ENCODE data around the gene TMIGD2.
"Not testable (repeated sequence)": the region's sequence is repeated elsewhere in the genome, so short reads cannot be mapped to it uniquely, and the experiment has no call there.

TMIGD2 gene

DNA sequence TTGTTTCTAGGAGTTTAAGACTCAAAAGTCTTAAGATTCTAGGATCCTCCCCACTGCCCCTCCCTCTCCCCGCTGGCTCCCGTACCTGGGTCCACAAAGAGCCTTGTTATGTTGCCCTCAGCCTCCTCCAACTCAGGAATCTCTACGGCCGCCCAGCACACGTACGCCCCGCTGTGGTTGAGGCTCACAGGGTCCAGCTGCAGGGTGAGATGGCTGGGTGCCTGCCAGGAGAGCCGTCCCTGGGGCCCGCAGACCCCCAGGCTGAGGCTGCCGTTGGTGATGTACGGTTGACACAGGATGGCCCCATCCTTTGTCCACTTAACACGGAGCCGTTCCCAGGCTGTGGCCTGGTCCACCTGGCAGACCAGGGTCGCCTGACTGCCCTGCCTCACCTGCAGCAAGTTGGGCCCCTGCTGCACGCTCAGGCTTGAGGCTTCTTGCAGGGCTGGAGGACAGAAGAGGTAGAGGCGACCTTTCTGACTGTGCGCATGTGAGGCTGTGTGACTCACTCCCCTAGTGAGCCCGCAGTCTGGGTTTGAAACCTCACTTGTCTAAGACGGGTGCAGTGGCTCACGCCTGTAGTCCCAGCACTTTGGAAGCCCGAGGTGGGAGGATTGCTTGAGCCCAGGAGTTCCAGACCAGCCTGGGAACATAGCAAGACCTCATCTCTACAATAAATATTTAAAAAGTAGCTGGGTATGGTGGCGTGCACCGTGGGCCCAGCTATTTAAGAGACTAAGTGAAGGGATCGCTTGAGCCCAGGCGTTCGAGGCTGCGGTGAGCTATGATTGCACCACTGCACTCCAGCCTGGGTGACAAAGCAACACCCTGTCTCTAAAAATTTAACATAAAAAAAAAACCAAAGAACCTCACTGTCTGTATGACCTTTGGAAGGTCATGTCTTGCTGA, 4.0 kb downstream of the TMIGD2 start:
- in situ Hi-C loops (cut with HindIII; ENCODE audit: low sequenced_read_pairs): no loop called here

DNA sequence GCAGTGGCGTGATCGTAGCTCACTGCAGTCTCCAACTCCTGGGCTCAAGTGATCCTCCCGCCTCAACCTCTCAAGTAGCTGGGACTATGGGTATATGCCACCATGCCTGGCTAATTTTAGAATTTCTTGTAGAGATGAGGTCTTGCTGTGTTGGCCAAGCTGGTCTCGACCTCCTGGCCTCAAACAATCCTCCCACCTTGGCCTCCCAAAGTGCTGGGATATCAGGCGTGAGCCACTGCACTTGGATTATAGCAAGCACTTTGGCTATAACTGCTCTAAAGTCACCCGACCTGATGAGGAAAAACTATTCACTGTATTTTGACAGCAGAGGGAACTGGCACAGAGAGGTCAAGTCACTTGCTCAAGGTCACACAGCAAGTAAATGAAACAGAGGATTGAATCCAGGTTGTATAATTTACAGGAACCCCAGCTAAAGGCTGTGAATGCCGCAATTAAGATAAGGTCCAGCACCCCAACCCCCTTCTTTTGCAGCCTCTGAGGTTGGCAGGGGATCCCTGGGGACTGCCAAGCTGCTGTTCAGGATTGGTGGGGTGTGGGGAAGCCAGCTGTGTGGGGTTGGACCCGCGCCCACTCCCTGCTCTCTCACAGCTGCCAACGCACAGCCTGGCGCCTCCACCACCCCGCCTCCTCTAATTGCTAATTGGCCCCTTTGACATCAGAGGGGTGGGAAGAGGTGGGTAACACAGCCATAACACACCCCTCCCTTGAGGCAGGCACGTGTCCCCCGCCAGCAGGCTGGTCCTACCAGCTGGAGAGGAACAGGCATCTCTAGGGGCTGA, 6.0 kb downstream of the TMIGD2 start:
- in situ Hi-C loops (cut with HindIII; ENCODE audit: low sequenced_read_pairs): no loop called here

GRCh38 chr19:4294389-4294788, 7.8 kb downstream of the TMIGD2 start:
- in situ Hi-C loops (cut with HindIII; ENCODE audit: low sequenced_read_pairs): no loop called here

- in situ Hi-C loops (cut with HindIII; ENCODE audit: low sequenced_read_pairs): no loop called here
Observed at GRCh38 chr19:4292515-4292914, 9.7 kb downstream of the TMIGD2 start.

GRCh38 chr19:4291184-4291732, 10.9 kb downstream of the TMIGD2 start:
- in situ Hi-C loops (cut with HindIII; ENCODE audit: low sequenced_read_pairs): no loop called here

DNA sequence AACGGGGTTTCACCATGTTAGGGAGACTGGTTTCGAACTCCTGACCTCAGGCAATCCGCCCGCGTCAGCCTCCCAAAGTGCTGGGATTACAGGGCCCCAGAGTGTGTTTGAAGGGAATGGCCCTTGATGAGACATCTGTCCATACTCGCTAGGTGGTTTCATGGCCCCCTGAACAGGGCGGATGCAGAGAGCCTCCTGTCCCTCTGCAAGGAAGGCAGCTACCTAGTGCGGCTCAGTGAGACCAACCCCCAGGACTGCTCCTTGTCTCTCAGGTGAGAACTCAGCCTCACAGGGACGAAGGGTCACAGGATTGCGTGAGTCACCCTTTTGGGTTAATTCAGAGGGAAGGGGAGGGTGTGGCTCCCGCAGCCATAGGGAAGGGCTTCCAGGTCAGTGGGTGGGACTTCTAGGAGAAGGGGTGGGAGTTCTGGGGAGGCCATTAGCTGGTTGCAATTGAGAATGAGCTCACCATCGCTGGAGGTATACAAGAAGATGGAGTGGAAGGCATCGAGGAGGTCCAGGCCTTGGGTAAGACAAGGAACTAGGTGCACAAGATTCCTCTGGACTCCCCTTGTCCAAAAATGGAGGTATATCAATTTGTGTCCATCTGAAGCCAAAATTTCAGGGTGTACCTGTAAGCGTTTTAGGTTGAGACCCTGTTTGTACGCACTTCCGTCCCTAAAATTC, 14.0 kb downstream of the TMIGD2 start:
- in situ Hi-C loops (cut with HindIII; ENCODE audit: low sequenced_read_pairs): no loop called here

- in situ Hi-C loops (cut with HindIII; ENCODE audit: low sequenced_read_pairs): not testable (repeated sequence)
Observed at GRCh38 chr19:4286141-4286540, 16.0 kb downstream of the TMIGD2 start.

GRCh38 chr19:4284974-4285373, 17.2 kb downstream of the TMIGD2 start:
- in situ Hi-C loops (cut with HindIII; ENCODE audit: low sequenced_read_pairs): no loop called here

GRCh38 chr19:4284176-4284958, 17.8 kb downstream of the TMIGD2 start:
- in situ Hi-C loops (cut with HindIII; ENCODE audit: low sequenced_read_pairs): no loop called here

GRCh38 chr19:4279530-4280422, 22.4 kb downstream of the TMIGD2 start:
- in situ Hi-C loops (cut with HindIII; ENCODE audit: low sequenced_read_pairs): no loop called here

- in situ Hi-C loops (cut with HindIII; ENCODE audit: low sequenced_read_pairs): no loop called here
Observed at GRCh38 chr19:4279267-4279529, 23.0 kb downstream of the TMIGD2 start.

DNA sequence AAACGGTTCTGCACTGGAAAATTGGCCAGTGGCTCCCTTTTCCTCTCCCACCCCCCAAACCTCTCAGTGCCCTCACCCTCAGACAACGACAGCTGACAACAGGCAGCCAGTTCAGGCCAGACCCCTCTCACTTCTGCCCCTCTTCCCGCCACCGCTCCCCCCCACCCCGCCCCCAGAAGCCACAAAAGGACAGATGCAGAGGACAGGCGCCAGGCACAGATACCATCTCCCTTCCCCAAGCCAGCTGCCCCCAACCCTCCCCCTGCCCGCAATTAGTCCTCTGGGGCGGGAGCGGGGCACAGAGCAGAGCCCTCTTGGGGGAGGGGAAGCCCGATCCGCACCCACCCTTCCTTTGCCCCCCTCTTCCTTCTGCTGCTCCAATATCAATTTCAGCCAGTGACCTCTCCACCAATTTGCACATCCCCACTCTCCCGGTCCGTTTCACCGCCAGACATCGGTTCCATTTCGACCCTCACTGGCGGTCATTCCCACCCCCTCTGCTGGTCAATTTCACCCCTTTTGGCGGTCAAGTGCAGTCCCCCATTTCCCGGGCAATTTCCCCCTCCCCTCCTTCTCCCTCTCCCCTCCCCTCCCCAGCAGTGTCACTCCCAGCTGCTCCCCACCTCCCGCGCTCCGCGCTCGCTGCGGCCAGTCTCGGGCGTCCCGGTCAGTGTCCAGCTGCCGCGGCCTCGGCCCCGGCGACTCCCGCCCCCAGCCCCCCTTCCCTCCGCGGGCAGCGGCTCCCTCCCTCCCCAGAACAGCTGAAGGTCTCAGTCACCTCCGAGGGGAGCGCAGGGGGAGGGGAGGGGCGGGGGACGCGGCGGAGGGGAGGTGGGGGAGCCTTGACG, 23.5 kb downstream of the TMIGD2 start, which contains the start of gene SHD:
TSS of gene SHD (plus strand) at position 848 of the 848 bp plus-strand sequence. CDS start 798 bp downstream, outside the sequence.
- in situ Hi-C loops (cut with HindIII; ENCODE audit: low sequenced_read_pairs): no loop called here

DNA sequence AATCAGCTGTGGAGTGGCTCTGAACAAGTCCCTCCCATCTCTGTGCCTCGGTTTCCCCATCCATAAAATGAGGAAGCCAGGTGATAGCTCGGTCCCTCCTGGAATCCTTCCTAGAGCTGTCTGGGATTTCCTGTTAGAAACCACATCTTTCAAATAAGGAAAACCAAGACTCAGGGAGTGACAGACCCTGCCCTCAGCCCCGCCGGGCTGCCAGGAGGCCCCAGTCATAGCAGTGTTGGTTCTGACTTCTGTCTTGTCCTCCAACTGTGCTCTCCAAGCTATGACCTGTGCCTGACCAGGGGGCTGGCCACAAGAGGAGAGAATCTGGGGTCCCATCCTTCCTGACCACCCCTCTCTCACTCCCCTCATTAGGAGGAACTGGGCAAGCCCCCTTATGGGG, 24.2 kb downstream of the TMIGD2 start:
- in situ Hi-C loops (cut with HindIII; ENCODE audit: low sequenced_read_pairs): no loop called here

DNA sequence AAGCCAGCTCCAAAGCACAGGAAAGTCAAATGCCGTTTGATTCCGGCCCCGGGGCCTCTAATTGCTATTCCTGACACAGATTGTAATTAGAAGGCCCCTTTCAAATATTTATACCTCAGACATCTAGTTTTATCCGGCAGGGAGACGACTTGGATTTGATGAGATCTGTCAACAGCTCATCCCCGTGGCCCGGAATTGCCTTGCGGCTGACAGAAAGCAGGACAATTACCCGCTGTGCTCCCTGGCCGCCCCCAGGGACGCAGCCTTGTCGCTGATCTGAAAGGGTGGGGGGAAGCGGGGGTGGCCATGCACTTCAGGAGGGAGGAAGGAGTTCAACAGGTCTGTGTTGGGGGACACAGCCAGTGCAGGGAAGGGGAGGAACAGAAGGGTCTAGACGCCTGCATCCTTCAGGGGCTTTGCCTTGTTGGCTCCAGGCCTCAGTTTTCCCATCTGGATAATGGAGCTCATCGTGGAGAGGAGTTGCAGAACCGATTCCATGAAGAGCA, 24.9 kb downstream of the TMIGD2 start:
- in situ Hi-C loops (cut with HindIII; ENCODE audit: low sequenced_read_pairs): no loop called here

DNA sequence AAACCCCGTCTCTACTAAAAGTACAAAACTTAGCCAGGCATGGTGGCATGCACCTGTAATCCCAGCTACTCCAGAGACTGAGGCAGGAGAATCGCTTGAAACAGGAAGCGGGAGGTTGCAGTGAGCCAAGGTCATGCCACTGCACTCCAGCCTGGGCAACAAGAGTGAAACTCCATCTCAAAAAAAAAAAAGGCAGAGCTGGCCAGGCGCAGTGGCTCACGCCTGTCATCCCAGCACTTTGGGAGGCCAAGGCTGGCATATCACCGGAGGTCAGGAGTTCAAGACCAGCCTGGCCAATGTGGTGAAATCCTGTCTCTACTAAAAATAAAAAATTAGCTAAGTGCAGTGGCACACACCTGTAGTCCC, 27.9 kb downstream of the TMIGD2 start:
- in situ Hi-C loops (cut with HindIII; ENCODE audit: low sequenced_read_pairs): not testable (repeated sequence)

- in situ Hi-C loops (cut with HindIII; ENCODE audit: low sequenced_read_pairs): no loop called here
Observed at GRCh38 chr19:4272894-4273293, 29.3 kb downstream of the TMIGD2 start.

DNA sequence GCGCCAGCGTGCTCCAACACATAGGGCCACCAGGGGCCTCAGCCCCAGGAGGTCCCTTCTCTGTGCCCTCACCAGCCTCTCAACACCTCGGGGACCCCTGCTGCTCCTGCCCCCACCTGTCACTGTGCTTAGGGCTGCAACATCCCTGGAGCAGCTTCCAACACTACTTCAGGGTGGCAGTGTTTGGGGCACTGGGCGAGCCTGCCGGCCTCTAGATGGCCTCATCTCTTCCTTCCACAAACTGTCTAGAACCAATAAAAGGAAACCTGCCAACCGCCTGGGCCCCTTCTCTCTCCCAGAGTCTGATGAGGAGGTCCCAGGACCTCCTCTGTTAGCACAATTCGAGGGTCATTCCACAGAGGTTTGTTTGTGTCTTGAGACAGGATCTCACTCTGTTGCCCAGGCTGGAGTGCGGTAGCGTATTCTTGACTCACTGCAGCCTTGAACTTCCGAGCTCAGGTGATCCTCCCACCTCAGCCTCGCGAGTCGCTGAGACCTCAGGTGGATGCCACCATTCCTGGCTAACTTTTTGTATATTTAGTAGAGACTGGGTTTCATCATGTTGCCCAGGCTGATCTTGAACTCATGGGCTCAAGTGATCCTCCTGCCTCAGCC, 33.3 kb downstream of the TMIGD2 start:
- in situ Hi-C loops (cut with HindIII; ENCODE audit: low sequenced_read_pairs): no loop called here
